ENCODE results near the gene NR1H3. TPM values are rescaled to one million over a fixed set of nuclear protein-coding genes. Genes with fewer than 3 reads are reported as not detected.
"Not testable (repeated sequence)": the region's sequence is repeated elsewhere in the genome, so short reads cannot be mapped to it uniquely, and the experiment has no call there.

NR1H3 gene
- total RNA-seq, 1 experiment from 2014 or later: 6.9 TPM

- Histone ChIP-seq H3K4me1 (ENCODE audit: low read length) (peaks cover 21% of the 10 kb centered on the region), H3K27ac (ENCODE audit: low read length) (no peak overlapping the region), H3K9me3 (ENCODE audit: low read length) (no peaks in the 10 kb centered on the region), H3K4me3 (ENCODE audit: low read length) (no peak overlapping the region), H3K36me3 (ENCODE audit: insufficient read depth, low read length) (peaks cover 26% of the 10 kb centered on the region; the same call in 1 of the 2 replicates), H3K9ac (ENCODE audit: low read length) (no peak overlapping the region), H3K4me2 (ENCODE audit: low read depth, low read length, poor library complexity, severe bottlenecking) (no peak overlapping the region), H3K27me3 (ENCODE audit: low read length) (no peaks in the 10 kb centered on the region), H3K9me2 (replicated peaks; ENCODE audit: insufficient read depth, low read length) (no peaks in the 10 kb centered on the region), H3K79me2 (ENCODE audit: low read length) (peaks cover 7% of the 10 kb centered on the region; the same call in 1 of the 2 replicates), H4K20me1 (ENCODE audit: insufficient read depth, low read depth, low read length) (no peaks in the 10 kb centered on the region; the same call in 1 of the 2 replicates), H2AFZ (ENCODE audit: low read length) (no peak overlapping the region)
- DNase-seq: no peak
Measured at GRCh38 chr11:47308050-47308823, 50.4 kb downstream of the NR1H3 start.

GRCh38 chr11:47314992-47315391 is 57.2 kb downstream of the NR1H3 start:
- H2AFZ ChIP-seq (ENCODE audit: low read length): no peak overlapping the region
- H3K4me3 ChIP-seq (ENCODE audit: low read length): no peak overlapping the region
- peaks cover 8% of the 10 kb centered on the region; the same call in 1 of the 2 replicates for H3K79me2 ChIP-seq (ENCODE audit: low read length)
- no peak overlapping the region for H3K4me2 ChIP-seq (ENCODE audit: low read depth, low read length, poor library complexity, severe bottlenecking)
- peaks cover 31% of the 10 kb centered on the region for H3K4me1 ChIP-seq (ENCODE audit: low read length)
- H3K9me2 ChIP-seq (replicated peaks; ENCODE audit: insufficient read depth, low read length): no peaks in the 10 kb centered on the region
- H3K9ac ChIP-seq (ENCODE audit: low read length): no peak overlapping the region
- no peaks in the 10 kb centered on the region for H4K20me1 ChIP-seq (ENCODE audit: insufficient read depth, low read depth, low read length)
- H3K27ac ChIP-seq (ENCODE audit: low read length): peak overlapping the region; percentile 48; the same call in 1 of the 2 replicates
- H3K9me3 ChIP-seq (ENCODE audit: low read length): no peaks in the 10 kb centered on the region
- H3K36me3 ChIP-seq (ENCODE audit: insufficient read depth, low read length): peaks cover 26% of the 10 kb centered on the region; the same call in 1 of the 2 replicates
- no peak for DNase-seq
- no peaks in the 10 kb centered on the region for H3K27me3 ChIP-seq (ENCODE audit: low read length)

GRCh38 chr11:47316501-47316900 is 58.7 kb downstream of the NR1H3 start:
- peak overlapping the region; percentile 48; the same call in 1 of the 2 replicates for H3K9ac ChIP-seq (ENCODE audit: low read length)
- H3K9me2 ChIP-seq (replicated peaks; ENCODE audit: insufficient read depth, low read length); DNase-seq; H4K20me1 ChIP-seq (ENCODE audit: insufficient read depth, low read depth, low read length); H2AFZ ChIP-seq (ENCODE audit: low read length); H3K9me3 ChIP-seq (ENCODE audit: low read length); H3K4me2 ChIP-seq (ENCODE audit: low read depth, low read length, poor library complexity, severe bottlenecking); H3K4me3 ChIP-seq (ENCODE audit: low read length); H3K27me3 ChIP-seq (ENCODE audit: low read length); H3K79me2 ChIP-seq (ENCODE audit: low read length): not testable (repeated sequence)
- H3K27ac ChIP-seq (ENCODE audit: low read length): peak overlapping the region; percentile 97
- peaks cover 22% of the 10 kb centered on the region; the same call in 1 of the 2 replicates for H3K36me3 ChIP-seq (ENCODE audit: insufficient read depth, low read length)
- H3K4me1 ChIP-seq (ENCODE audit: low read length): peaks cover 31% of the 10 kb centered on the region

- Histone ChIP-seq H3K36me3 (ENCODE audit: insufficient read depth, low read length) (peaks cover 17% of the 10 kb centered on the region; the same call in 1 of the 2 replicates), H2AFZ (ENCODE audit: low read length) (no peak overlapping the region), H3K27ac (ENCODE audit: low read length) (peak overlapping the region; percentile 97)
Measured at GRCh38 chr11:47317064-47317828, 59.5 kb downstream of the NR1H3 start.

GRCh38 chr11:47318166-47318565 is 60.4 kb downstream of the NR1H3 start:
- H3K9ac ChIP-seq (ENCODE audit: low read length): peak overlapping the region; percentile 66
- peak overlapping the region; percentile 66 for H3K4me2 ChIP-seq (ENCODE audit: low read depth, low read length, poor library complexity, severe bottlenecking)
- peaks cover 14% of the 10 kb centered on the region; the same call in 1 of the 2 replicates for H3K36me3 ChIP-seq (ENCODE audit: insufficient read depth, low read length)
- H4K20me1 ChIP-seq (ENCODE audit: insufficient read depth, low read depth, low read length): no peaks in the 10 kb centered on the region
- H2AFZ ChIP-seq (ENCODE audit: low read length): no peak overlapping the region
- H3K4me1 ChIP-seq (ENCODE audit: low read length): peaks cover 31% of the 10 kb centered on the region
- no peaks in the 10 kb centered on the region for H3K27me3 ChIP-seq (ENCODE audit: low read length)
- DNase-seq: peak; percentile 84
- peak overlapping the region; percentile 97 for H3K27ac ChIP-seq (ENCODE audit: low read length)
- H3K9me2 ChIP-seq (replicated peaks; ENCODE audit: insufficient read depth, low read length): no peaks in the 10 kb centered on the region
- H3K79me2 ChIP-seq (ENCODE audit: low read length): peaks cover 6% of the 10 kb centered on the region; the same call in 1 of the 2 replicates
- peak overlapping the region; percentile 43 for H3K4me3 ChIP-seq (ENCODE audit: low read length)
- H3K9me3 ChIP-seq (ENCODE audit: low read length): no peaks in the 10 kb centered on the region

More at GRCh38 chr11:47317064-47317828, 59.5 kb downstream of the NR1H3 start:
- Histone ChIP-seq H3K79me2 (ENCODE audit: low read length) (peaks cover 6% of the 10 kb centered on the region; the same call in 1 of the 2 replicates), H3K4me2 (ENCODE audit: low read depth, low read length, poor library complexity, severe bottlenecking) (peak overlapping the region; percentile 66), H3K27me3 (ENCODE audit: low read length) (no peaks in the 10 kb centered on the region), H3K9ac (ENCODE audit: low read length) (peak overlapping the region; percentile 48), H3K9me2 (replicated peaks; ENCODE audit: insufficient read depth, low read length) (no peaks in the 10 kb centered on the region), H3K4me3 (ENCODE audit: low read length) (peak overlapping the region; percentile 16; the same call in 1 of the 2 replicates), H4K20me1 (ENCODE audit: insufficient read depth, low read depth, low read length) (no peaks in the 10 kb centered on the region), H3K4me1 (ENCODE audit: low read length) (peaks cover 31% of the 10 kb centered on the region), H3K9me3 (ENCODE audit: low read length) (no peaks in the 10 kb centered on the region)
- DNase-seq: peak; percentile 77

Other genes with a start within 250 kb of the NR1H3 start
- 68.6 and 139 TPM in 2 replicates for gene ARFGAP2, start 81.1 kb upstream of the NR1H3 start, total RNA-seq (2014; rRNA removed; shearing (Covaris generic); ENCODE audit: low replicate concordance)
- gene PACSIN3, start 71.6 kb upstream of the NR1H3 start, total RNA-seq (2014; rRNA removed; shearing (Covaris generic); ENCODE audit: low replicate concordance): 1.1 and 5.9 TPM in 2 replicates
- gene DDB2, start 43.0 kb upstream of the NR1H3 start, total RNA-seq (2014; rRNA removed; shearing (Covaris generic); ENCODE audit: low replicate concordance): 21.1 and 26.4 TPM in 2 replicates
- 20.7 and 42.1 TPM in 2 replicates for gene ACP2, start 9.2 kb upstream of the NR1H3 start, total RNA-seq (2014; rRNA removed; shearing (Covaris generic); ENCODE audit: low replicate concordance)
- gene MADD, start 12.1 kb downstream of the NR1H3 start, total RNA-seq (2014; rRNA removed; shearing (Covaris generic); ENCODE audit: low replicate concordance): 31.2 and 53.5 TPM in 2 replicates
- 0.67 and 0.72 TPM in 2 replicates for gene MYBPC3, start 94.7 kb downstream of the NR1H3 start, total RNA-seq (2014; rRNA removed; shearing (Covaris generic); ENCODE audit: low replicate concordance)
- 114 and 198 TPM in 2 replicates for gene SPI1, start 120.6 kb downstream of the NR1H3 start, total RNA-seq (2014; rRNA removed; shearing (Covaris generic); ENCODE audit: low replicate concordance)
- 24.9 and 32.8 TPM in 2 replicates for gene SLC39A13, start 150.6 kb downstream of the NR1H3 start, total RNA-seq (2014; rRNA removed; shearing (Covaris generic); ENCODE audit: low replicate concordance)
- gene PSMC3, start 168.4 kb downstream of the NR1H3 start, total RNA-seq (2014; rRNA removed; shearing (Covaris generic); ENCODE audit: low replicate concordance): 40.6 and 119 TPM in 2 replicates
- 0.52 and 4.5 TPM in 2 replicates for gene RAPSN, start 191.1 kb downstream of the NR1H3 start, total RNA-seq (2014; rRNA removed; shearing (Covaris generic); ENCODE audit: low replicate concordance)